ENCODE results near the gene PIK3C2G.

- TF ChIP-seq CTCF (IDR thresholded peaks at IDR 0.05; ENCODE audit: low read depth, low read length, poor library complexity, severe bottlenecking) (no peak), EZH2phosphoT487 (IDR thresholded peaks at IDR 0.05; ENCODE audit: borderline replicate concordance, low read length) (no peak)
These were observed 391.3 kb downstream of the PIK3C2G start for GRCh38 chr12:18652596-18652995.
